Stomach smooth muscle (tissue), 2 donors: Measurements from ENCODE around the gene TLR10.

Source experiments
- H3K27ac ChIP-seq: one replicate; pipeline ENCODE4 v1.7.0; 2013; ENCODE audit warnings: mild to moderate bottlenecking, low read length, inconsistent platforms
- H3K27me3 ChIP-seq, 2 donors: one replicate each; pipeline ENCODE4 v1.7.0; 2013; ENCODE audit warnings: low read length in 2 of 2; ENCODE audit not compliant: insufficient read depth in 2 of 2, control insufficient read depth in 1 of 2
- H3K36me3 ChIP-seq, 2 donors: one replicate each; pipeline ENCODE4 v1.7.0; 2013; ENCODE audit warnings: low read length in 2 of 2; ENCODE audit not compliant: control insufficient read depth in 2 of 2, insufficient read depth in 2 of 2
- H3K4me1 ChIP-seq: one replicate; pipeline ENCODE4 v1.7.0; 2013; ENCODE audit warnings: low read length; ENCODE audit not compliant: control insufficient read depth, insufficient read depth
- H3K4me3 ChIP-seq, 2 donors: one replicate each; pipeline ENCODE4 v1.7.0; 2013; ENCODE audit warnings: low read length in 2 of 2
- H3K9ac ChIP-seq, 2 donors: one replicate each; pipeline ENCODE4 v1.7.0; 2013; ENCODE audit warnings: low read length in 2 of 2, mild to moderate bottlenecking in 1 of 2
- H3K9me3 ChIP-seq, 2 donors: one replicate each; pipeline ENCODE4 v1.7.0; 2013; ENCODE audit warnings: low read length in 2 of 2; ENCODE audit not compliant: control insufficient read depth in 2 of 2
- donor health status: healthy.
- donor health status: Pancreatic carcinoma.

TLR10 gene, protein sequence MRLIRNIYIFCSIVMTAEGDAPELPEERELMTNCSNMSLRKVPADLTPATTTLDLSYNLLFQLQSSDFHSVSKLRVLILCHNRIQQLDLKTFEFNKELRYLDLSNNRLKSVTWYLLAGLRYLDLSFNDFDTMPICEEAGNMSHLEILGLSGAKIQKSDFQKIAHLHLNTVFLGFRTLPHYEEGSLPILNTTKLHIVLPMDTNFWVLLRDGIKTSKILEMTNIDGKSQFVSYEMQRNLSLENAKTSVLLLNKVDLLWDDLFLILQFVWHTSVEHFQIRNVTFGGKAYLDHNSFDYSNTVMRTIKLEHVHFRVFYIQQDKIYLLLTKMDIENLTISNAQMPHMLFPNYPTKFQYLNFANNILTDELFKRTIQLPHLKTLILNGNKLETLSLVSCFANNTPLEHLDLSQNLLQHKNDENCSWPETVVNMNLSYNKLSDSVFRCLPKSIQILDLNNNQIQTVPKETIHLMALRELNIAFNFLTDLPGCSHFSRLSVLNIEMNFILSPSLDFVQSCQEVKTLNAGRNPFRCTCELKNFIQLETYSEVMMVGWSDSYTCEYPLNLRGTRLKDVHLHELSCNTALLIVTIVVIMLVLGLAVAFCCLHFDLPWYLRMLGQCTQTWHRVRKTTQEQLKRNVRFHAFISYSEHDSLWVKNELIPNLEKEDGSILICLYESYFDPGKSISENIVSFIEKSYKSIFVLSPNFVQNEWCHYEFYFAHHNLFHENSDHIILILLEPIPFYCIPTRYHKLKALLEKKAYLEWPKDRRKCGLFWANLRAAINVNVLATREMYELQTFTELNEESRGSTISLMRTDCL

GRCh38 chr4:38782452-38783108 is at the start of gene TLR10:
TLR10 (minus strand) TSS chr4:38782990; CDS start chr4:38775590, 7,400 bp downstream.
- no peak within 1 kb of the TSS for H3K4me3 ChIP-seq
- no peaks in the 10 kb centered on the region for H3K36me3 ChIP-seq
- H3K27me3 ChIP-seq, result no peaks in the 10 kb centered on the region
- H3K9me3 ChIP-seq, result no peaks in the 10 kb centered on the region
- H3K27ac ChIP-seq, result no peak within 1 kb of the TSS
- no peak within 1 kb of the TSS for H3K9ac ChIP-seq
- no peaks in the 10 kb centered on the region for H3K4me1 ChIP-seq

GRCh38 chr4:38832206-38832605 is 49.4 kb upstream of the TLR10 start:
- H3K4me3 ChIP-seq, result no peak overlapping the region
- H3K27me3 ChIP-seq, result no peaks in the 10 kb centered on the region
- H3K9ac ChIP-seq, result no peak overlapping the region
- no peaks in the 10 kb centered on the region for H3K9me3 ChIP-seq
- H3K36me3 ChIP-seq, result no peaks in the 10 kb centered on the region
- no peak overlapping the region for H3K27ac ChIP-seq
- no peaks in the 10 kb centered on the region for H3K4me1 ChIP-seq

DNA sequence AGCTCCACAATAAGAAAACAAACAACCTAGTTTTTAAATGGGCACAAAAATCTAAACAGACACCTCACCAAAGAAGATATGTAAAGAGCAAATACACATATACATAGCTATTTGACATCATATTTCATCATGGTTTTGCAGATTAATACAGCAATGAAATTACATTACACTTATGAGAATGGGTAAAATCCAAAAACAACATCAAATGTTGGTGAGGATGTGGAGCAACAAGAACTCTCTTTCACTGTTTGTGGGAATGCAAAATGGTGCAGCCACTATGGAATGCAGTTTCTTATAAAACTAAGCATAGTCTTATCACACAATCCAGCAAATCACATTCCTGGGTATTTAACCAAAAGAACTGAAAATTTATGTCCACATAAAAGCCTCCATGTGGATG is 48.9 kb upstream of the TLR10 start:
- no peaks in the 10 kb centered on the region for H3K4me1 ChIP-seq
- H3K9me3 ChIP-seq, result no peaks in the 10 kb centered on the region
- no peak overlapping the region for H3K4me3 ChIP-seq
- no peak overlapping the region for H3K9ac ChIP-seq
- H3K36me3 ChIP-seq, result no peaks in the 10 kb centered on the region
- no peak overlapping the region for H3K27ac ChIP-seq
- H3K27me3 ChIP-seq, result no peaks in the 10 kb centered on the region

DNA sequence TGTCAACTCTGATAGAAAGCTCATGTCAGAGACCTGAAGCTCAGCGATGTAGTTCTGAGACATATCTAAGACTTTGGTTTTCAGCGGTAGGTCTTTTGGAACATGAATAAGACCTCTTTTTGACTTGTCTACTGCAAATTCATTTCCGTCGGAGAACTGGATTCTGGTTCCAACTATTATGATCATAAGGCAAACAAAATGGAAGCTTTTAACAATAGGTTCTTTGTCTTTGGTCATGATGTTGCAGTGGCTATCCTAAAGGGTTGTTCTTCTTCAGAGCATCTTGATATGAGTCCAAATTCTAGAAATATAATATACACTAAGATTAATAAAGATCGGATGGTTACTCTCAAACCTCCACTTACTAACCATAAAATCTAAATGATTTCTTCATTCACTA is 46.4 kb upstream of the TLR10 start:
- Histone ChIP-seq H3K4me3 (no peak overlapping the region), H3K36me3 (no peaks in the 10 kb centered on the region), H3K27ac (no peak overlapping the region), H3K4me1 (no peaks in the 10 kb centered on the region), H3K9me3 (no peaks in the 10 kb centered on the region), H3K9ac (no peak overlapping the region), H3K27me3 (no peaks in the 10 kb centered on the region)

GRCh38 chr4:38823766-38824165 is 41.0 kb upstream of the TLR10 start:
- Histone ChIP-seq H3K27me3 (no peaks in the 10 kb centered on the region), H3K36me3 (no peaks in the 10 kb centered on the region), H3K27ac (no peak overlapping the region), H3K9ac (no peak overlapping the region), H3K4me3 (no peak overlapping the region), H3K9me3 (no peaks in the 10 kb centered on the region), H3K4me1 (no peaks in the 10 kb centered on the region)

GRCh38 chr4:38822748-38823303 is 40.0 kb upstream of the TLR10 start:
- Histone ChIP-seq H3K9me3 (no peaks in the 10 kb centered on the region), H3K27me3 (no peaks in the 10 kb centered on the region), H3K4me1 (no peaks in the 10 kb centered on the region), H3K36me3 (no peaks in the 10 kb centered on the region), H3K27ac (no peak overlapping the region), H3K9ac (no peak overlapping the region), H3K4me3 (no peak overlapping the region)

DNA sequence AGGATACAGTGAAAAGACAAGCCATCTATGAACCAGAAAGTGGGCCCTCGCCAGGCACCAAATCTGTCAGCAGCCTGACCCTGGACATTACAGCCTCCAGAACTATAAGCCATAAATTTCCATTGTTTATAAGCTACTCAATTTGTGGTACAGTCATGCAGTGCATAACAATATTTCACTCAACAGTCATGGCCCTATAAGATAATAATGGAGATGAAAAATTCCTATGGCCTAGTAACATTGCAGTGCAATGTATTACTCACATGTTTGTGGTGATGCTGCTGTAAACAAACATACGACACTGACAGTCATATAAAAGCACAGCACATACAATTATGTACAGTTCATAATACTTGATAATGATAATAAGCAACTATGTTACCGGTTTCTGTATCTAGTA is 38.9 kb upstream of the TLR10 start:
- no peaks in the 10 kb centered on the region for H3K27me3 ChIP-seq
- H3K4me1 ChIP-seq, result no peaks in the 10 kb centered on the region
- H3K36me3 ChIP-seq, result no peaks in the 10 kb centered on the region
- no peak overlapping the region for H3K27ac ChIP-seq
- H3K4me3 ChIP-seq, result no peak overlapping the region
- no peak overlapping the region for H3K9ac ChIP-seq
- no peaks in the 10 kb centered on the region for H3K9me3 ChIP-seq

DNA sequence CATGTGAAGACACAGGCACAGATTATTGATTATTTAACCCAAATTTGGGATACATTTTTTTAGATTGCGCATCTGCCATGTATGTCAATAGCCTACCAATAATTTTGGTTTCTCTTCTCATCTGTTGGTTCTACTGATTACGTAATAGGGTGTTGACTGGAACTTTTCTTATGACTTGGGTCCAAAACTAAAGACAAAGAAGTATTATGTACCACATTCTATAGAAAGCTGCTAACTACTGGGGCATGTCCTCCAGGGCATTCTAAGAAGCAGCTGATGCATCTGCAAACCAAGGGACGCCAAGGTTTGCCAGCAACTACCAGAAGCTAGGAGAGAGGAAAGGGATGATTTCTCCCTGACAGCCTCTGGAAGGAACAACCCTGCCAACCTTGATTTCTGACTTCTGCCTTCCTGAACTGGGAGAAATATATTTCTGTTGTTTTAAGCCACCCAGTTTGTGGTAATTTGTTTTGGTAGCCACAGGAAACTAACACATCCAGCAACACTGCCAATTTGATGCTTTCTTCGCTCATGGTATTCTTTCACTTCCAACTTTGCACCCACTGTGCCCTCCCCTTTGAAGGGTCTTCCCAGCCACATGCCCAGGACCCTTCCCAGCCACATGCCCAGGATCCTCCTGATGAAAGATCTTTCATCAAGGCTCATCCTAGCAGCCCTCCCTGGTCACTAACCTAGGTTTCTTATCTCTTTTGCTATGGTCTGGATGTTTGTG is 37.7 kb upstream of the TLR10 start:
- Histone ChIP-seq H3K9ac (no peak overlapping the region), H3K9me3 (no peaks in the 10 kb centered on the region), H3K36me3 (no peaks in the 10 kb centered on the region), H3K27me3 (no peaks in the 10 kb centered on the region), H3K4me1 (no peaks in the 10 kb centered on the region), H3K4me3 (no peak overlapping the region), H3K27ac (no peak overlapping the region)

DNA sequence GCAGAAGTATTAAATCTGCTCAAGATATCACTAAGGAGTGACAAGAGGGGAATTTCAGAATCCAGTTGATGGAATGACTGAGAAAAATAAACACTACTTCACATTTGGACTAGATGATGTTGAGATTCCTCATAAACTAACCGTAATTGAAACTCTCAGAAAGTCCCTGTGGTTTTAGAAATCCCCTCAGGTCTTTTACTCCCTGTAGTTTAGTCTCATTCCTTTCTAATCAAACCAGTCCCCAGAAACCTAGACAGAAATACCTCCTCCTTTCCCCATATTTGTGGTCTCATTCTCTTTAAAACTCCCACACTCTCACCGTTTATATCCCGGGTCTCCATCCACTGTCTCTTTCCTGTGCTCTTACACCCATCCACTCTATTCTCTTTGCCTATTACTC is 36.8 kb upstream of the TLR10 start:
- Histone ChIP-seq H3K36me3 (no peaks in the 10 kb centered on the region), H3K9me3 (no peaks in the 10 kb centered on the region), H3K27ac (no peak overlapping the region), H3K4me3 (no peak overlapping the region), H3K9ac (no peak overlapping the region), H3K4me1 (no peaks in the 10 kb centered on the region), H3K27me3 (no peaks in the 10 kb centered on the region)

GRCh38 chr4:38818441-38818976 is 35.7 kb upstream of the TLR10 start:
- no peaks in the 10 kb centered on the region for H3K9me3 ChIP-seq
- H3K4me1 ChIP-seq, result no peaks in the 10 kb centered on the region
- H3K27ac ChIP-seq, result no peak overlapping the region
- no peak overlapping the region for H3K4me3 ChIP-seq
- H3K27me3 ChIP-seq, result no peaks in the 10 kb centered on the region
- H3K9ac ChIP-seq, result no peak overlapping the region
- no peaks in the 10 kb centered on the region for H3K36me3 ChIP-seq
